Fibroblast of lung (primary cell): Measurements from ENCODE around the gene CD1D. TPM values are rescaled to one million over a fixed set of nuclear protein-coding genes. Genes with fewer than 3 reads are reported as not detected.

Experiments used
- DNase-seq, 2 donors: peaks; one replicate each; pipeline versions ENCODE4 v3.0.0 to v3.0.0-alpha.2; 2010; ENCODE audit warnings: low read depth in 2 of 2
- H2AFZ ChIP-seq: 2 replicates; pipeline ENCODE4 v1.5.1; 2012; ENCODE audit warnings: low read length, control low read depth, inconsistent platforms
- H3K27ac ChIP-seq: 2 replicates; pipeline ENCODE4 v1.5.1; 2011; ENCODE audit warnings: low read length, control low read depth; ENCODE audit not compliant: insufficient read depth
- H3K27me3 ChIP-seq: 2 replicates; pipeline ENCODE4 v1.5.1; 2011; ENCODE audit warnings: mild to moderate bottlenecking, low read length; ENCODE audit not compliant: control insufficient read depth, insufficient read depth
- H3K36me3 ChIP-seq: 2 replicates; pipeline ENCODE4 v1.5.1; 2011; ENCODE audit warnings: low read length; ENCODE audit not compliant: control insufficient read depth, insufficient read depth
- H3K4me1 ChIP-seq: 2 replicates; pipeline ENCODE4 v1.5.1; 2011; ENCODE audit warnings: low read length; ENCODE audit not compliant: control insufficient read depth, insufficient read depth; ENCODE audit errors: extremely low read depth
- H3K4me2 ChIP-seq: 2 replicates; pipeline ENCODE4 v1.5.1; 2011; ENCODE audit warnings: low read length, control low read depth; ENCODE audit not compliant: insufficient read depth; ENCODE audit errors: extremely low read depth
- H3K4me3 ChIP-seq, 4 experiments: fragments of 200-600 bp in 1 of 4; sonication (generic) in 1 of 4; replicated peaks in 1 of 4; 2 replicates each; pipeline ENCODE4 v1.5.1; 2011 to 2016; ENCODE audit warnings: low read length in 4 of 4, low read depth in 3 of 4, mild to moderate bottlenecking in 3 of 4, control low read depth in 2 of 4, inconsistent platforms in 1 of 4, mixed read lengths in 1 of 4; ENCODE audit not compliant: insufficient read depth in 1 of 4; ENCODE audit errors: control extremely low read depth in 1 of 4
- H3K79me2 ChIP-seq: 2 replicates; pipeline ENCODE4 v1.5.1; 2012; ENCODE audit warnings: mild to moderate bottlenecking, low read length, inconsistent platforms; ENCODE audit not compliant: control insufficient read depth, insufficient read depth
- H3K9ac ChIP-seq: 2 replicates; pipeline ENCODE4 v1.5.1; 2011; ENCODE audit warnings: mild to moderate bottlenecking, low read length, control low read depth; ENCODE audit not compliant: insufficient read depth
- H3K9me3 ChIP-seq: 2 replicates; pipeline ENCODE4 v1.5.1; 2012; ENCODE audit warnings: low read depth, low read length; ENCODE audit not compliant: control insufficient read depth, insufficient read depth
- H4K20me1 ChIP-seq: 2 replicates; pipeline ENCODE4 v1.5.1; 2011; ENCODE audit warnings: low read length; ENCODE audit not compliant: control insufficient read depth, insufficient read depth; ENCODE audit errors: extremely low read depth
- EZH2 ChIP-seq: IDR thresholded peaks from 2 replicates; pipeline ENCODE4 v1.5.1; 2012; ENCODE audit warnings: low read length, control low read depth, mild to moderate bottlenecking; ENCODE audit errors: missing control alignments
- polyA plus RNA-seq, 2 donors: library from polyadenylated mRNA; depleted of rRNA in 1 of 2; stranded (reverse) in 1 of 2; unstranded in 1 of 2; fragments of >200 nt; gene quantifications; 2 replicates each; pipeline ENCODE4 v1.2.1, GENCODE V29; 2011 to 2012; ENCODE audit warnings: missing spikeins in 1 of 2
- total RNA-seq: library from RNA; depleted of rRNA; stranded (reverse); fragments of >200 nt; gene quantifications from 2 replicates; pipeline ENCODE4 v1.2.1, GENCODE V29; 2014
- TF ChIP-seq, protein P1 (sequence below), 2 donors: IDR thresholded peaks in 1 of 2; conservative IDR thresholded peaks in 1 of 2; 1 replicate in 1 of 2; 2 replicates in 1 of 2; pipeline ENCODE4 v1.5.1; 2011 to 2012; ENCODE audit warnings: low read length in 2 of 2, control low read depth in 1 of 2, inconsistent platforms in 1 of 2, low read depth in 1 of 2, mild to moderate bottlenecking in 1 of 2

The CD1D gene
- total and polyA plus RNA-seq, 2 donors (not counting 1 experiment from before 2014, with no cell fraction given), result 0.66 TPM; not detected in 1

DNA sequence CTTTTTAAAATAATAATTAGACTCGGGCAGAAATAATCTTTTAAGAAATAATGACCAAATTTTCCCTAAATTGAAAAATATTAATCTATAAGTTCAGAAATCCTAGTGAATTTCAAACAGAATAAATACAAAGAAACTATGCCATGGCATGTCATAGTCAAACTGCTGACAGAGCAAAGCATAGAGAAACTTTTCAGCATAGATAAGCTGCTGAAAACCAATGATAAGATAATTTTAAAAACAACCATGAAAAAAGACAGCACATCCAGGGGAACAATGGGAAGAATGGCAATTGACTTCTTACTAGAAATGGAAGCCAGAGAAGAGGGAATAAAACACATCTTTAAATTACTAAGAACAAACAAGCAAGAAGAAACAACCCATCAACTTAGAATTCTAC, 19.8 kb downstream of the CD1D start:
- TF ChIP-seq, protein P1, sequence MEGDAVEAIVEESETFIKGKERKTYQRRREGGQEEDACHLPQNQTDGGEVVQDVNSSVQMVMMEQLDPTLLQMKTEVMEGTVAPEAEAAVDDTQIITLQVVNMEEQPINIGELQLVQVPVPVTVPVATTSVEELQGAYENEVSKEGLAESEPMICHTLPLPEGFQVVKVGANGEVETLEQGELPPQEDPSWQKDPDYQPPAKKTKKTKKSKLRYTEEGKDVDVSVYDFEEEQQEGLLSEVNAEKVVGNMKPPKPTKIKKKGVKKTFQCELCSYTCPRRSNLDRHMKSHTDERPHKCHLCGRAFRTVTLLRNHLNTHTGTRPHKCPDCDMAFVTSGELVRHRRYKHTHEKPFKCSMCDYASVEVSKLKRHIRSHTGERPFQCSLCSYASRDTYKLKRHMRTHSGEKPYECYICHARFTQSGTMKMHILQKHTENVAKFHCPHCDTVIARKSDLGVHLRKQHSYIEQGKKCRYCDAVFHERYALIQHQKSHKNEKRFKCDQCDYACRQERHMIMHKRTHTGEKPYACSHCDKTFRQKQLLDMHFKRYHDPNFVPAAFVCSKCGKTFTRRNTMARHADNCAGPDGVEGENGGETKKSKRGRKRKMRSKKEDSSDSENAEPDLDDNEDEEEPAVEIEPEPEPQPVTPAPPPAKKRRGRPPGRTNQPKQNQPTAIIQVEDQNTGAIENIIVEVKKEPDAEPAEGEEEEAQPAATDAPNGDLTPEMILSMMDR (conservative IDR thresholded peaks at IDR 0.05 in 1 of 2, IDR thresholded peaks at IDR 0.05 in 1 of 2; ENCODE audit: low read depth in 1 of 2, low read length in 2 of 2), result no peak
- TF ChIP-seq EZH2, result no peak
- no peak overlapping the region for H2AFZ ChIP-seq

GRCh38 chr1:158203693-158204457, 23.2 kb downstream of the CD1D start:
- H3K27me3 ChIP-seq, result no peaks in the 10 kb centered on the region
- no peaks in the 10 kb centered on the region for H4K20me1 ChIP-seq
- no peak overlapping the region for H3K9ac ChIP-seq
- H3K4me2 ChIP-seq, result no peak overlapping the region
- DNase-seq, result peak; percentile 49 to 78
- no peak for TF ChIP-seq EZH2
- TF ChIP-seq, protein P1 (conservative IDR thresholded peaks at IDR 0.05 in 1 of 2, IDR thresholded peaks at IDR 0.05 in 1 of 2; ENCODE audit: low read depth in 1 of 2, low read length in 2 of 2), result peak; percentile 57 to 76
- no peak overlapping the region for H3K27ac ChIP-seq
- no peaks in the 10 kb centered on the region for H3K9me3 ChIP-seq
- H3K4me3 ChIP-seq, result no peak overlapping the region
- H3K4me1 ChIP-seq, result no peaks in the 10 kb centered on the region
- no peaks in the 10 kb centered on the region for H3K36me3 ChIP-seq
- no peak overlapping the region for H2AFZ ChIP-seq
- no peaks in the 10 kb centered on the region for H3K79me2 ChIP-seq

More for the DNA sequence above, 19.8 kb downstream of the CD1D start:
- H3K9ac ChIP-seq, result no peak overlapping the region
- H3K27me3 ChIP-seq, result no peaks in the 10 kb centered on the region
- no peaks in the 10 kb centered on the region for H3K4me1 ChIP-seq
- no peak for DNase-seq
- no peaks in the 10 kb centered on the region for H3K9me3 ChIP-seq
- no peak overlapping the region for H3K4me2 ChIP-seq
- H3K4me3 ChIP-seq, result no peak overlapping the region
- no peaks in the 10 kb centered on the region for H3K79me2 ChIP-seq
- H4K20me1 ChIP-seq, result no peaks in the 10 kb centered on the region
- H3K36me3 ChIP-seq, result no peaks in the 10 kb centered on the region
- H3K27ac ChIP-seq, result no peak overlapping the region

GRCh38 chr1:158204458-158204827, 23.7 kb downstream of the CD1D start:
- Histone ChIP-seq H3K9me3 (no peaks in the 10 kb centered on the region), H4K20me1 (no peaks in the 10 kb centered on the region), H3K9ac (no peak overlapping the region), H2AFZ (no peak overlapping the region), H3K36me3 (no peaks in the 10 kb centered on the region), H3K27me3 (no peaks in the 10 kb centered on the region), H3K27ac (no peak overlapping the region), H3K4me1 (no peaks in the 10 kb centered on the region), H3K79me2 (no peaks in the 10 kb centered on the region), H3K4me2 (no peak overlapping the region), H3K4me3 (no peak overlapping the region)
- no peak for DNase-seq
- TF ChIP-seq, protein P1 (conservative IDR thresholded peaks at IDR 0.05 in 1 of 2, IDR thresholded peaks at IDR 0.05 in 1 of 2; ENCODE audit: low read depth in 1 of 2, low read length in 2 of 2), result no peak
- no peak for TF ChIP-seq EZH2
